Measurements from ENCODE around the gene SDHA.

- TF ChIP-seq POLR2A (IDR thresholded peaks at IDR 0.05) (no peak), CTCF (IDR thresholded peaks at IDR 0.05) (no peak), EP300 (IDR thresholded peaks at IDR 0.05) (no peak)
These were observed 39.0 kb downstream of the SDHA start for GRCh38 chr5:257148-257547.
